HS-27A (cell line): ENCODE data around the gene IL19.

Experiments
- DNase-seq: peaks from one replicate; pipeline ENCODE4 v3.0.0-alpha.2; 2012; ENCODE audit warnings: low read depth, missing footprints

The IL19 gene

DNA sequence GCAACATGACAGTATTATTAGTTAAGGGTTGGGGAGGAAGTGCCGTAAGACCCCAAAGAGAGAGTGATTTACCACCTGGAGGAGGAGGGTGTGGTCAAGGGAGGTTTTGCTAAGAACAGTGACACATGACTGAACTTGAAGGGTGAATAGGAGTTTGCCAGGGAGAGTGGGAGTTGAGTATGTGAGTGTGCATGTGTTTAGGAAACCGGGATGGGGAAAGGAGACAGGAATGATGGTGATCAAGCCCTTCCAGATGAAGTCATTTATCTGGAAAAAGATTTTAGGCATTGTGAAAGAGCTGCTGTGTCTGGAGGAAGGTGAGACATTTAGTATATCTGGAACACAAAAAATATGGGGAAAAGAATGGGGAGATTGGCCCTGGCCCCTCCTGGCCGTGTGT lies 29.8 kb downstream of the IL19 start:
- DNase-seq = no peak

- DNase-seq = no peak
Observed at GRCh38 chr1:206800891-206801290, 30.3 kb downstream of the IL19 start.

DNA sequence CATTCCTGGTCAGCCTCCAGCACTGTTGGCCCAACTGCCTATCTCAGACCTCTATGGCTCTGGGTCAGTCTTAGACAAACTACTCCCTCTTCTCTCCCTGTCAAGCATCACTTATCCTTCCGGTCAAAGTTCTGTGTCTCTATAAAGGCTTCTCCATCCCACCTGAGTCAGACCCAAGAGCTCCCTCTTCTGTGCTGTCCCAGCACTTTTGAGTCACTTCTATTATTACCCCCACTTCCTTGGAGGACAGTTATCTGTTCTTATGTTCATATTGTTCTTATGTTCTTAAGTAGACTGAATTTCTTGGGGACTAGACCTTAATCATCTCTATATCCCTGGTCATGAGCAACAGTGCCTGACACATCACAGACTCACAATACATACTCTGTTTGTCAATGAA lies 30.9 kb downstream of the IL19 start:
- no peak for DNase-seq

- no peak for DNase-seq
Observed at GRCh38 chr1:206802401-206802800, 31.8 kb downstream of the IL19 start.

DNA sequence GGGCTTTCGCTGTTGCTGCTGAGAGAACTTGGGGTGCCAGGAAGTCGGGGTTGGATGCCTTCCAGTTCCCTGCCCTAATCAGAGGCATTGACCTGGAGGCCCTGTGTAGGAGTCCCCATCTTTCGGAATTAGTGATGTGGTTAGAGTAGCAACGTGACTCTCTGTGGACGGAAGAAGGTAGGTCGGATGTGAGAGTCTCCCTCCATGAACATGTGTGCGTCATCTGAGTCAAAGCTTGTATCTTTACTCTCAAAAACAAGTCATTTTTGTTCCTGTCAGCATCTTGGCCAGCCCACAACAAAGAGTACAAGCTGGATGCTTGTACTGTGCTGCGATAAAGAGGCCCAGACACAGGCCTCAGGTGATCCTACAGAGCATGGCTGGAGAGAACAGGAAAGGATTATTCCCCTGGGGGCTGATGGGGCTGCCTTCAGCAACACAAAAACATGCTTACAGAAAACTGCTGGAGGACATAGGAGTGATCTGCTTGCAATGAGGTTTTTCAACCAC lies 32.7 kb downstream of the IL19 start:
- no peak for DNase-seq

DNA sequence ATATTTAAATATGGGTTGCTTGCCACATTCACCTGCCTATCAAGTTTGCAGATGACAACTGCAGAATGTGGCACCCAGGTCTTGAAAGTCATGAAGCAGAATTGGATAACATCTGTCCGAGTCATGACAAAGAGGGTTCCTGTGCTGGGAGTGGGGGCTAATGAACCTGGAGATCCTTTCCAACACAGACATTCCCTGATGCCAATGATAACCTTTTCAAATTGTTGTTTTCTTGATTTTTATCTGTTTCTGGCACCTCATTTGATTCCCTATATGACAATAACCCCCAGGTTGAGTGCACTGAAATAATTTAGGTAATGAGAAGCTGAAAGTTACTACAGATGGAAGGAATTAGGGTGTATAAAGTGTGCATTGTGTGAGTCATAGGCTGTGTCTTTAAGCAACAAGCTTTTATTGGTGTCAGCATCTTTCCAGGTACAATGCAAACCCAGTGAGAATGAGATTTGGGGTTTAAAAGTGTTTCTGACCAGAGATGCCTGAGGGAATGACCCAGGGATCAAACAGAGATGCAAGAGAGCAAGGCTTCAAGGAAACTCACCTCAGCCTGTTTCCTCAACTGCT lies 33.7 kb downstream of the IL19 start:
- DNase-seq = no peak

- no peak for DNase-seq
Observed at GRCh38 chr1:206805357-206805756, 34.8 kb downstream of the IL19 start.

GRCh38 chr1:206808615-206809014 lies 38.0 kb downstream of the IL19 start:
- no peak for DNase-seq

DNA sequence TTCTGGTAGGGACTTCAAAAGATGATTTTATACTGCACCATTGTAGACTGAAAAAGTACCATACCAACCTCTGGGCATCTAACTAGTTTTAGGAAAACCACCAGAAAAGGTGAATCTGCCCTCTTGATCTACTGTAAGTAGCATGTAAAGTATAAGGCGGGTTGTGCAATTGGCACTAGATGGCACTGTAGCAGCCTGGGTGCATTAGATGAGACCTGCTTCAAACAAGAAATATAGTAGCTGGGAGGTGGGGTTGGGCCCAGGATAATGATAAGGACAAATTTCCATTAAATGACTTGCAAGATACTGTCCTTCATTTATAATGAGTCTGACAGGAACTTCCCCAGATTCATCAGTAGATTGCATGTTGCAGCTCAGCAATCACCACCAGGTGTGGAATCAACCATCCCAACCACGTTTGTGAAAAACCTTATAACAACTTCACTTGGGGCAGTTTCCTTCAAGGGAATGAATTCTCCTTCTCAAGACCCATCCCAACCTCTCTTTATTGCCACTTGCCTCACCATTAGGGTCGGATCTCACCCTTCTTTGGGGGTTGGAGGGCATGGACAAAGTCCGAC lies 39.0 kb downstream of the IL19 start:
- no peak for DNase-seq

- DNase-seq = no peak
Observed at GRCh38 chr1:206812471-206812870, 41.9 kb downstream of the IL19 start.

DNA sequence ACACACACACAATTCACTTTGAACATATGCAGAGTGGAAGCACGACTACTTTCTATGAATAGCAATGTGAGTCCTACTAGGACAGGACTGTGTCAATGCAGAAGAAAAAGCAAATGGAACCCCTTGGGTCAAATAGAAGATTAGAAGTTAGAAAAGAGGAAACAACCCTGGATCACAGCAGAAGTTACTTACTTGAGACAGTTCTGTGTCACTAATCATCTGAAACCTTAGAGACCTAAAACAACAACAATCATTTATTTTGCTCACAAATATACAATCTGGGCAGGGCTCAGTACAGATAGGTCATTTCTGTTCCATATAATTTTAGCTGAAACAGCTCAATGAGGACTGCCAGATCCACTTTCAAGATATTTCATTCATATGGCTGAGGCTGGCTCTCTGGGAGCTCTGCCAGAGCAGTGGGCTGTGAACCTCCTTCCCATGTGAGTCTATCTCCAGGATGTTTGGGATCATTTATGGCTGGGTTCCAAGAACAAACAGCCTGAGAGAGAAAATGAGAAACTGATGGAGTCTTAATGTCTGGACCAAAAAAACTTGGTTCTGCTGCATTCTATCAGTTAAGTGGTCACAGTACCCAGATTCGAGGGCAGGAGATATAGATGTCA lies 44.3 kb downstream of the IL19 start:
- no peak for DNase-seq

DNA sequence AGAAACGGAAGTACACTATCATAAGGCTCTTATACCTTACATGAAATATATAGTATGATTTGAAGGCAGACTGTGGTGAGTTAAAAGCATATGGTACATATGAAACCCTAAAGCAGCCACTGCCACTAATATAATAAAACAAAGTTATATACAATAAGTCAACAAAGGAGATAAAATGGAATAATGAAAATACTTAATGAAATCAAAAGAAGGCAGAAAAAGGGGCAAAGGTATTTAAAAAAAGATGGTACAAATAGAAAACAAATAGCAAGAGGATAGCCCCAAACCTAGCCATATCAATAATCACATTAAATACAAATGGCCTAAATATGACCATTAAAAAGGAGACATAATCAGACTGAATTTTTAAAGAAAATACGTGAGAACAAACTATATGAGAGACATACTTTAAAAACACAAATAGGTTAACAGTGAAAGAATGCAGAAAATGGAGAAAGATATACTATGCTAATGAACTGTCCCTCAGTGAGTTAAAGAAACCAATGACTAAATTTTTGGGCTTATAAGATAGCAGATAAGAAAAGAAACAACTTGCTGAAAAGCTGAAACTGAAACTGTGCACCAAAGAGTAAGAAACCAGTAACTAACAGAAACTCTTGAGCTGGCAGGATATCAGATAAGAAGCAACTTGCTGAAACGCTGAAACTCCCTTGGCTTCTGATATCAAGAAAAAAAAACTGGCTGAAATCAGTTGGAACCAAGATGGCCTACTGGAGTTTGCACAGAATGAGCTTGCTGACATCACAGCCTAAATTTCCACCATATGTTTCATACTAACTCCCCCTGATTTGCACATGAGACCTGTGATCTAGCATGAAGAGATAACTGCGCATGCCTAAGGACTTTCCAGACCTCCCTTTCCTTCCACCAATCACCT lies 46.1 kb downstream of the IL19 start:
- DNase-seq = no peak

DNA sequence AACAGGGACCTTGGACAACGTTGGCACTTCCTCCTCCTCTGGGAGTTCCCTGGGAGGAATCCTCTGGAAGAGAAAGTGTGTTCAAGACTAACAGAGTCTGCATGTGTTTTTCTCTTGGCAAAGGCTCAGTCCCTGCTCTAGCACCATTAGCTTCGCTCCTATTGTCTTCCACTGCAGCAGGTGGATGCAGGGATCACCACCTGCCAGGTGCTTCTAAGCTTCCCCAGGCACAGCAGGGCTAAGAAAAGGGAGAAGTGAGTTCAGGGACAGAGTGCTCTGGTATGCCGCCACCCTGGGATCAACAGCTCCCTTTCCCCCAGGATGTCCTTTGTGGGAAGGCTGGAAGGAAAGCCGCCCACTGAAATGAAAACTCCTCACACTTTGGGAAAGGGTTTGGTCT lies 50.9 kb downstream of the IL19 start:
- DNase-seq = no peak

GRCh38 chr1:206823727-206824126 lies 53.2 kb downstream of the IL19 start:
- DNase-seq = no peak

DNA sequence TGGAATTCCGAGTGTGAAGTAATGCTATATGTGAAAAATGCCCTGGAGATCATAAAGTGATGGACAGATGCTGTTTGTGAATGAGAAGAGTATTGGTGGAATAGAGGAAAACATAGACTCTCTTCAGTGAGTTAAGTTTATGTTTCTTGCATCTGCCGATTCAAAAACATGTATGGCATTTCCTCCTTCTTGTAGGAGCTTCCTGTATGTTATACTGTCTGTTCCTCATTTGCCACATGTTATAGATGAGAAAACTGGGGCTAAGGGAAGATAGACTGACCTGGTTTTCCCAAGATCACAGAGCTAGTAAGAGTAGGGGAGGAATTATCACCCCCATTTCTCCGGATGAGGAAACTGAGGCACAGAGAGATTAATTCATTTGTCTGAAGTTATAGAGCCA lies 53.8 kb downstream of the IL19 start:
- no peak for DNase-seq

- DNase-seq = no peak
Observed at GRCh38 chr1:206826394-206826793, 55.8 kb downstream of the IL19 start.

GRCh38 chr1:206828061-206828460 lies 57.5 kb downstream of the IL19 start:
- DNase-seq = no peak

DNA sequence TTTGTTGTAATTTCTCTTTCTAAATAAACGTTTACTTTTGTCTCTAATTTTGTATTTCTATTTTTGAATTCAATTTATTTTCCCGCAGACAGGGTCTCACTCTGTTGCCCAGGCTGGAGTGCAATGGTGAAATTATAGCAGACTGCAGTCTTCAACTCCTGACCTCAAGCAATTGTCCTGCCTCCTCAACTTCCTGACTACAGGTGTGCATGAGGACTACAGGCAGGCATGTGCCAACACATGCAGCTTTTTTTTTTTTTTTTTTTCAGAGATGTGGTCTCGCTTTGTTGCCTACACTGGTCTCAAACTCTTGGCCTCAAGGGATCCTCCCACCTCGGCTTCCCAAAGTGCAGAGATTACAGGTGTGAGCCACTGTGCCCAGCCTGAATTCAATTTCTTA lies 58.2 kb downstream of the IL19 start:
- no peak for DNase-seq

DNA sequence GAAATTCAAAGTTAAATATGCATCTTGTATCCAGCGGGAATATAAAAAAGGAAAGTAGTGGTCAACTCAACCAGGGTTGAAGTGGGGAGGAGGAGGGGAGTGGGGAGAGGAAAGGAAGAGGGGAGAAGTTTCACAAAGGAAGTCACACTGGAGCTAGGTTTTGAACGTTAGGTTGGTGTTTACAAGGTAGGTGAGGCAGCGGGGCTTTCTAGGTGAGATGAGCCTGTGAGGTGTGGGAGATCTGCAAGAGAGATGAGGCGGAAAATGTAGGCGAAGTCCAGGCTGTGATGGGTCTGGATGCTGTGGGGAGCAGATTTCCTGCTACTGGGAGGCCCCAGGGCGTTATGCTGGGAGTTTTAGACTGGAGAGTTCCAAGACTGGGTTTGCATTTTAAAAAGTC lies 58.7 kb downstream of the IL19 start:
- no peak for DNase-seq

GRCh38 chr1:206829875-206830274 lies 59.3 kb downstream of the IL19 start:
- DNase-seq = no peak

GRCh38 chr1:206831650-206832049 lies 61.1 kb downstream of the IL19 start:
- DNase-seq = no peak

- no peak for DNase-seq
Observed at GRCh38 chr1:206832352-206832880, 61.8 kb downstream of the IL19 start.
